ENCODE results near the gene SEPTIN5.

SEPTIN5 gene

DNA sequence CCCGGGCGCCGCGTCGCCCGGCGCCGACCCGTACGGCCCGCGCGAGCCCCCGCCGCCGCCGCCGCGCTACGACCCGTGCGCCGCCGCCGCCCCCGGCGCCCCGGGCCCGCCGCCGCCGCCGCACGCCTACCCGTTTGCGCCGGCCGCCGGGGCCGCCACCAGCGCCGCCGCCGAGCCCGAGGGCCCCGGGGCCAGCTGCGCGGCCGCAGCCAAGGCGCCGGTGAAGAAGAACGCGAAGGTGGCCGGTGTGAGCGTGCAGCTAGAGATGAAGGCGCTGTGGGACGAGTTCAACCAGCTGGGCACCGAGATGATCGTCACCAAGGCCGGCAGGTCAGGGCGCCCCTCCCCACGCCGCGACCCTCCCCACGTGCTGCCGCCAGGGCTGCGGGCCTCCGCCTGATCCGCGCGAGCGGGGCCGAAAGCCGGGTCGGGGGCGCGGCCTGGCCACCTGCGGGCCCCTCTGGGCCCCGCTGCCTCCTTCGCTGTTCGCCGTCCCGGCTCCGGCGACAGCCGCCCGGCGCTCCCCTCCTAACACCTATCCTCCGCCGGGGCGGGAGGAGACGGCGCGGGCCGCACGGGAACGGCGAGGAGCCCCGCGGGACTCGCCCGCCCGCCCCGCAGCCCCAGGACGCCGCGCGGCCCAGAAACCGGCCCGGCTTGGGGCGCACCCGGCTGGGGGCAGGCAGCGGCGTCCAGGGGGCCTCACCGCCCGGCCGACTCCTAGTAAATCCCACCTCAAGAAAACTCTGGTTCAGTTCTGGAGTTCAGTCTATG lies 46.8 kb downstream of the SEPTIN5 start:
- DNase-seq (ENCODE audit: low read depth): no peak

DNA sequence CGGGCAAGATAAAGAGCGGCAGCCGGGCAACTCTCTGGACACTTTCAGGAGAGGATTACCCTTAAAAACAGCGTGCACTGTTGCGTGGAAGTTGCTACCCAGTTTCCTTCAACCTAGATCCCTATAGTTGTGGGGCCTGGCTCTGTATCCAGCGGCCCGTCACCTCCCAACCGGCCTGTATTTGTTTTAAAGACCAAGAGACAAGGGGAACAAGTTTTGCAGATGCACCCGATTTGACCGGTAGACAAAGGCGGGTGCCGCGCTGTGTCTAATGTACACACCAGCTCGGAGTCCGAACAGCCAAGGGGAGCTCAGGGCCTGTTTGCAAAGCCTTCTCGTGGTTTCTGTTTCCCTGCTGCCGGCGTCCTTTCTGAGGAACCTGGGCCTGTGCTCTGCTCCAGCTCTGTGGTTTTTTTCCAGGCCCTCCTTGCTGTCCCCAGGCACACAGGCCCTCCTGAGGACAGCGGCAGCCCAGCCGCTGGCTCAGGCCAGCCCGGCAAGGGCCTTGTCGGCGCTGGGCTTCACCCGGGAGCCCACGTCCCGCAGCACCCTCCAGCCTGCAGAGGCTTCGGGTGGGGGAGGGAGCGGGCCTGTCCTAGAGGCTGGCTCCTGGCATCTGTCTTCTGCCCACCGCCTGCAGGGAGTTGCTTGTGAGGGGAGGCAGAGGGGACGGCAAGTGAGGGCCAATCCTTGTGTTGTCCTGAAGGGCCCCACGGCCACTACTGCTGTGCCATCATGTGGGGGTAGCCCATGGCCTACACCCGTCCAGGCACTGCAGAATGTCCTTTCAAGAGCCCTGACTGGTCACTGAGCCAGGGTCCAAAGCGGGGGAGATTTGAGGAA lies 47.6 kb downstream of the SEPTIN5 start:
- no peak for DNase-seq (ENCODE audit: low read depth)

DNA sequence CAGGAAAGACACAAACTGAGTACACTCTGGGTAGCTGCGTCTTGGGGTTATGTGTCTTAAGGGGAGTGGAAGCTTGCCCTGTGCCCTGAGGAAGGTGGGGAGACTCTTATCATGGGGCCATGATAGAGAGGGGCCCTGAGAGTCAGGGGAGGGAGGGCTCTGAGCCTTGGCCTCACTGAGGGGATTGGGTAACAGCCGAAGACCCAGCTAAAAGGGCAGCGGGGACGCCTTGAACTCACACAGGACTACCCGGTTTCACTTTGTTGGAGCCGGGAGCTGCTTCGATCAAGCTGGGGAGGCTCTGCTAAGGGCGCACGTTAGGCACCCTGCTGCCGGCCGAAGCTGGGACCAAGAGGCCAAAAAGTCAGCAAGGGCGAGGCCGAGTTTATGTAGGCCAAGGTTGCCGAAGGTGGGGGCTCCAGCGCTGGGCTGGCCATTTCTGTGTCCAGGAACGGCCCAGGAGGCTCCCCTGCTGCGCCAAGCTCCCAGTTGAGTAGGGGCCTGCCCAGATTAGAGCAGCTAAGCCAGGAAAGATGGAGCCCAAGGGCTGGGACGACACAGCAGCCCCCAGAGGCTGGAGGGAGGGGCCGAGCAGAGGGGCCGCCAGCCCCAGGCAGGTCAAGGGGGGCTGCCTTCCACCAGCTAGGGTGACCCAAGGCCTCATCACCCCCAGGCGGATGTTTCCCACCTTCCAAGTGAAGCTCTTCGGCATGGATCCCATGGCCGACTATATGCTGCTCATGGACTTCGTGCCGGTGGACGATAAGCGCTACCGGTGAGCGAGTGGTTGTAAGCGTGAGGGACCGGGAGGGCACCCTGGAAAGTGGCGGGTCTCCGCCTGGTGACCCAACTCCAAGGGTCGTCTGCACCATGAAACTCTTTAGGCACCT lies 48.5 kb downstream of the SEPTIN5 start:
- no peak for DNase-seq (ENCODE audit: low read depth)

DNA sequence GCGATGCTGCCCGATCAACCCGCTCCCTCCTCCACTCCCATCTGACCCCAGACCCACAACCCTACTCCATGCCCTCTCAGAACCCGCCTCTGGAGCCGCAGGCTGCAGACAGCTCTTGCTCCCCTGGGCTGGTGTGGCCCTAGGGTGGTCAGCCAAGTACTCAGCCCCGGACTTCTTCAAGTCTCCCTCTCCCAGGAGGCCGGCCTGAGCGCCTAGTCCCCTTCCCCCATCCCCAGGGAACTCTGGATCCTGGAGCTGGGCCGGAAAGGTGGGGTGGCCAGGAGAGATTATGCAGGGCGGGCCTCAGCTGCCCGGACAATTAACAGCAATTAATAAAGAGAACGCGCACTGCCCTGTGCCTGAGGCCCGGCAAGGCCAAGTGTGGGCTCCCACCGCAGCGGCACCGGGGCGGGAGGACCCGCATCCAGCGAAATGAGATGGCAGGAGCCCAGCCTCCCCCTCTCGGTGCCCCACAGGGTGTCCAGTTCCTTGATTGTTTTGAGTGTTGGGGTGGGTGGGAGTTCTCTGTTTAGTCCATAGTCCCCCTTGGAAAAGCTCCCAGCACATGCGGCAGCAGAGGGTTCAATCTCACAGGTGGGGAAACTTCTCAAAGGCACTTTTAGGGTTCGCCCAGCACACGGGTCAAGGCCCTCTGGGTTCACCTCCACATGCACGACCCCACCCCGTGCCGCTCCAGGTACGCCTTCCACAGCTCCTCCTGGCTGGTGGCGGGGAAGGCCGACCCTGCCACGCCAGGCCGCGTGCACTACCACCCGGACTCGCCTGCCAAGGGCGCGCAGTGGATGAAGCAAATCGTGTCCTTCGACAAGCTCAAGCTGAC lies 49.4 kb downstream of the SEPTIN5 start:
- no peak for DNase-seq (ENCODE audit: low read depth)

DNA sequence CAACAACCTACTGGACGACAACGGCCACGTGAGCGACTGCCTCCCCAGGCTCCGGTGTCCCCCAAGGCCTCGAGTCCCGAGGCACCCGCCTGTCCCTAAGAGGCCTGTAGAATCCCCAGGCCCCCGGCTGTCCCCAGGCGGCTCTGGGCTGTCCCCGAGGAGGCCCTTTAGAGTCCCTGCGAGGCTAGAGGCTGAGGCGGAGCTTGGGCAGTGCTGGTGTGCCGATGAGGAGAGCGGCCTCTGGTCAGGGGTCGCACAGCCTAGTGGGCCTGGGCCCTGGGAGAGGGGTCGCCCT lies 49.9 kb downstream of the SEPTIN5 start:
- no peak for DNase-seq (ENCODE audit: low read depth)

DNA sequence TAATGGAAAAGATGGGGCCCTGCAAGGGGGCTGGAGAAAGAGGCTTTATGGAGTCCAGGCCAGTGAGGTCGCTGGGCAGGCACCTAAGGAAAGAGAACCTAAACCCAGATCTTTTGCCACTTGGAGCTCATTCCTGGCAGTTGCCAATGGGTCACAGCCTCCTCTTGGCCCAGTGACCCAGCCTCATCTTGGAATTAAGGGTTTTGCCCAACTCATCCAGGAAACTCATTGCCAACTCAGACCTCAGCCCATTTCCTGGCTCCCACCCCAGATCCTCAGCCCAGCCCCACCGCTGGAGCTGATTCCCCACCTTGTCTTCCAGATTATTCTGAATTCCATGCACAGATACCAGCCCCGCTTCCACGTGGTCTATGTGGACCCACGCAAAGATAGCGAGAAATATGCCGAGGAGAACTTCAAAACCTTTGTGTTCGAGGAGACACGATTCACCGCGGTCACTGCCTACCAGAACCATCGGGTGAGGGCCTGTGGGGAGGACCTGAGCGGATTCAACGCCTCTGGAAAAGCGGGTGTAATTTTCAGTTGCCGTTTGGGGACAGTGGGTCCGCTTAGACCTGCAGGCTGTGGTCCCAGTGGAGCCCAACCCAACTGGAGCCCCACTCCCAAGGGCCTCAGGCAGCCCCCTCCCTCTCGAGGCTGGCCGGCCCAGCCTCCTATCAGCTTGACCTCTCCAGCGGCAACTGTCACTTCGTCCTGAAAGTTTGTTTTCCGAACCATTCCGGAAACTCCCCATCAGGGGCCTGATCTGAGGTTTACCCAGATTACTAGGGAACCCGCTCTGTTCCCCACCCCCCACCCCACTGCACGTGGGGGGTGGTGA lies 50.6 kb downstream of the SEPTIN5 start:
- DNase-seq (ENCODE audit: low read depth): no peak

DNA sequence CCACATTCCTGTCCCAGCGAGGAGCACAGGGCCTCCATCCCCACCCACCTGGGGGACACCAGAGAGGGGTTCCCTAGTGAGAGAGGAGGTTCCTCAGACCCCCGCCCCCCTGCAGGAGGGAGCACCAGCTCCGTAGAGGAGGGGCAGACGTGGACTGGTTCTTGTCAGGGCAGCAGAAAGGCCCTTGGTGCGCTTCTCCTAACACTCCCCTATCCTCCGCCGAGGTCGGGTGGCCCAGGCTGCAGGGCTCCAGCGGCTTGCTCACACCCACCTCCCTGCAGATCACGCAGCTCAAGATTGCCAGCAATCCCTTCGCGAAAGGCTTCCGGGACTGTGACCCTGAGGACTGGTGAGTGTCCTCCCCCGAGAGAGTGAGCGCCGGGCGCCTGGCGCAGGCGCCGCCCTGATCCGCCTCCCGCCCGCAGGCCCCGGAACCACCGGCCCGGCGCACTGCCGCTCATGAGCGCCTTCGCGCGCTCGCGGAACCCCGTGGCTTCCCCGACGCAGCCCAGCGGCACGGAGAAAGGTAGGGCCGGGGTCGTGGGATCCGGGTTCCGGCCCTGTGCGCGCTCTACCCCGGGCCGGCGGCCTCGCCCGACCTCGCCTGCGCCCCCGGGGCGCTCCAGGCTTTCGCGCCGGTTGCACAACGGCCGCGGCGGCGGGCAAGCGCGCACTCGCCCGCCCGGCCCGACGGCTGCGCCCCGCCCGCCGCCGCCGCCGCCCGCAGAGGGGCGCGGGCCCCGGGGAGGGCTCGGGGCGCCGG lies 51.4 kb downstream of the SEPTIN5 start:
- DNase-seq (ENCODE audit: low read depth): no peak

DNA sequence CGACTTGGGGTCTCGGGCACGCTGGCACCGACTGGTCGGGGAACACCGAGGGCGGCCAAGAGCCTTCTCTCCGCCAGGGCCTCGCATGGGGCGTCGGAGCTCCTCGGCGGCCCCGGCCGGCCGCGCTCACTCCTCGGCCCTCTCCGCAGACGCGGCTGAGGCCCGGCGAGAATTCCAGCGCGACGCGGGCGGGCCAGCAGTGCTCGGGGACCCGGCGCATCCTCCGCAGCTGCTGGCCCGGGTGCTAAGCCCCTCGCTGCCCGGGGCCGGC lies 51.9 kb downstream of the SEPTIN5 start:
- DNase-seq (ENCODE audit: low read depth): no peak

DNA sequence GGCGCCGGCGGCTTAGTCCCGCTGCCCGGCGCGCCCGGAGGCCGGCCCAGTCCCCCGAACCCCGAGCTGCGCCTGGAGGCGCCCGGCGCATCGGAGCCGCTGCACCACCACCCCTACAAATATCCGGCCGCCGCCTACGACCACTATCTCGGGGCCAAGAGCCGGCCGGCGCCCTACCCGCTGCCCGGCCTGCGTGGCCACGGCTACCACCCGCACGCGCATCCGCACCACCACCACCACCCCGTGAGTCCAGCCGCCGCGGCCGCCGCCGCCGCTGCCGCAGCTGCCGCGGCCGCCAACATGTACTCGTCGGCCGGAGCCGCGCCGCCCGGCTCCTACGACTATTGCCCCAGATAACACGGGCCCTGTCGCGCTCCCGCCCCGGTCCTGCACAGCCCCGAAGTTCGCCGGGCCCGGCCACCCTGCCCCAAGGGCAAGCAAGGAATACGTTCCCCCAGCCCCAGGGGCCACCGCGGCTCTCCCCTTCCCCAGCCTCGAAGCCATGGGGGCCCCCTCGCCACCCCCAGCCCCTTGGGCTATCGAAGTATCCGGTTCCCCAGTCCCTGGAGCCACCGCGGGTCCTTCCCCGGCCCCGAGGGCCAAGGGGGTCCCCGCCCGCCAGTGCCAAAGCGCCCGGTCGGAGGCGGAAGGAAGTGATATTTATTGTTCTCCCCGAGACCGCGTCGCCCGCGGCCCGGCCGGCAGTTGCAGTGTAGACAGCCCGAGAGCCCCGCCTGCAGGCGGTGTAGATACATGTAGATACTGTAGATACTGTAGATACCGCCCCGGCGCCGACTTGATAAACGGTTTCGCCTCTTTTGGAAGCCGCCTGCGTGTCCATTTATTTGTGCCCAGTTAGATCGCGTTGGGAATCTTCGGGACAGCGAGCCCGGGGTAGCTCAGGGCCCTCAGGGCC lies 52.5 kb downstream of the SEPTIN5 start:
- no peak for DNase-seq (ENCODE audit: low read depth)

DNA sequence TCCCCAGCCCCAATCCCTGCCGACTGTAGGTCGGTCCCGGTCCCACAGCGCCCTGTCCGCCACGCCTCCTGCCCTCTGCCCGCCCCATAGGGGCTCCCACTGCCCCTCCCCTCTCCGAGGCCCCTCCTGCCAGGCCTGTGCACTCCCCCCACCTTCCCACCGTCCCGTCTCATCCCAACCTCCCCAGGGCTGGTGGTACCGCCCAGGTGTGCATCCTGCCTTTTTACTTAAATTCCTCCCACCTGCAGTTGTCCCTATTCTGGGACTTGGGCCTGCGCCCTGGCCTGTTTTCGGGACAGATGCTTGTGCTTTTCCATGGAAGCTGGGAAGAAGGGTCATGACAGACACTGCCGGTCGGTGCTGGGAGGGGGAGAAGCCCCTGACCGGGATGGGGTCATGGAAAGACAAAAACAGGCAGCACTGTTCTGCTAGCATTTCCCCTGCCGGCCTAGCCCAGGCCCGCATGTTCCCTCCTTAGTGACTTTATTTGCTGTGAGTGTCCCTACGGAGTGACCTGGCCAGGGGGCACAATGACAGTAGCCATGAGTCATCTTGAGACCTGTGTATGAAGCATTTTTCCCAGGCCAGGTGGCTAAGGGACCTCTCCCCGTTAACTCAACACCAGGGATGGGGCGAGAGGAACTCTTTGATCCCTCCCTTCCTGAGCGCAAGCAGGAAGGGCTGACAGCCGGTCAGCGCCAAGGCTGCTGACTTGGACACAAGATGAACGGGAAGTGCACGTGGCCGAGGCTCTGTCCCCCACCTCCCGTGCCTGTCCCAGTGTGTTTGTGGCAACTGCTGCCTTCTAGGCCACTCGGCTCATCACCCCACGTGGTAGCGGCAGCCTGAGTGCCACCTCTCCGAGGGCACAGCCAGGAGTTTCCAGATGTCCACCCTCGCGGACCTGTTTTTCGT lies 53.4 kb downstream of the SEPTIN5 start:
- no peak for DNase-seq (ENCODE audit: low read depth)

DNA sequence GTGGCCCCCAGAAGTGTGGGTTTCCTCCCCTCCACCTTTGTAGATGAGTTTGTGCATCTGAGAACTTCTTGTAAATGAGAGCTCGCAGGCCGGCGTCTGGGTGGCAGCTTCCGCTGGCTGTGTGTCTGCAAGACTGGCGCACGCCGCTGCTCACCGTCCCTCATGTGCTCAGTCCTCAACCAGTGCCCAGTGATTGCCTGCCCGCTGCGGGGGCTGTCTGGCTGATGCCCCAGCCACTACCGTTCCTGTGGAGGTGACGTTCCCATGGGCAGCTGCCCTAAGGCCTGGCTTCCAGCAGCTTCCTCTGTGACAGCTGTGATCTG lies 55.1 kb downstream of the SEPTIN5 start:
- DNase-seq (ENCODE audit: low read depth): no peak

DNA sequence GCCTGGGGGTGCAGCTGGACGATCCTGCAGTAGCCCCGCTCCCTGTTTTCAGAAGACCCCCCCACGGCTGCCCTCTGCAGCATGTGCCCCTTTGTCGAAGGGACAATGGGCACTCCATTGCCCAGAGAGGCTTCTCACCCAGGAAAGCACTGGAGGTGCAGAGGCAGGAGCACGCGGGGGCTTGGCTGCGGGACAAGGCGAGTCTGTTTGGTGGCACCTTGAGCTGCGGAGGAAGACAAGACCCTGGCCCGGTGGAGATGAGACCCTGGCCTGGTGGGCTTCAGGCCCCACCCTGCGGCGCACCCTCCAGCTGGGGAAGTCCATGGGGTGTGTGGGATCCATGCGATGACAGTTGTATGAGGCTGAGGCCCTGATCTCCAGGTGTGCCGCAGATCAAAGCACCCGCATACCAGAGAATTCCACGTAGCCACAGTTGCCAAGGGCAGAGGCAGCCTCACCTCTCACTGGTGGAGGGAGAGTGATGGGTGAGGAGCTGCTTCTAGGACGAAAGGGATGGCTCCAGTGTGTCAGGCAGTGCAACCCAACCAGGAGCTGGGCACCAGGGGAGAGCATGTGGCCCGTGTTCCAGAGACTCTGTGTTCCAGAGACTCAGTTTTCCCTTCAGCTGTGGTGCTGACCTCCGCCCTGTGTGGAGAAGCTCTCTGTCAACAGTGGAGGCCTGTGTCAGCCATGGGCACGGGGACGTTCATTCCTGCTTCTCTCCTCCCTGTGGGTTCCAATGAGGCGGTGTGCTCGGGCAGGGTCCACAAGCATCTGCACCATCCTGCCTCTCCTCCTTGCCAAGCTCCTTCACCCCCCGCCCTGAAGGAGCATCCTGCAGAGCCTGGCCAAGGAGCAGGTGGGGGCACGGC lies 56.3 kb downstream of the SEPTIN5 start:
- DNase-seq (ENCODE audit: low read depth): no peak

DNA sequence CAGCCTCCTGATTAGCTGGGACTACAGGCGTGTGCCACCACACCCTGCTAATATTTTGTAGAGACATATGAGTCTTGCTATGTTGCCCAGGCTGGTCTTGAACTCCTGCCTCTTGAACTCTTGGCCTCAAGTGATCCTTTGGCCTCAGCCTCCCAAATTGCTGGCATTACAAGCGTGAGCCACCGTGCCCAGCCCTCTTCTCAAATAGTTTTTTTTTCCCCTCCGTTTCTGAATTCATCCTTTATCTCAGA lies 58.0 kb downstream of the SEPTIN5 start:
- no peak for DNase-seq (ENCODE audit: low read depth)
